ENCODE measurements around the gene ZC2HC1C. TPM values are rescaled to one million over a fixed set of nuclear protein-coding genes. Genes with fewer than 3 reads are reported as not detected.

ZC2HC1C gene
- total RNA-seq, 1 donor from 2014 or later: 10.5 TPM

GRCh38 chr14:75070383-75070782 is 942 bp downstream of the ZC2HC1C start:
- DNase-seq: no peak
- no peaks in the 10 kb centered on the region for H3K27me3 ChIP-seq (ENCODE audit: low read depth)
- H3K4me3 ChIP-seq: peak overlapping the region; percentile 70
- intact Hi-C loops (cut with micrococcal nuclease): no loop called here
- peaks cover 73% of the 10 kb centered on the region for H3K4me1 ChIP-seq
- no peaks in the 10 kb centered on the region for H3K36me3 ChIP-seq
- no peak for TF ChIP-seq CTCF (IDR thresholded peaks at IDR 0.05; ENCODE audit: borderline replicate concordance)
- peak overlapping the region; percentile 96 for H3K27ac ChIP-seq (replicated peaks)
- no peaks in the 10 kb centered on the region for H3K9me3 ChIP-seq (replicated peaks)

GRCh38 chr14:75077794-75078193 is 8.4 kb downstream of the ZC2HC1C start:
- H3K4me1 ChIP-seq: peaks cover 31% of the 10 kb centered on the region
- TF ChIP-seq CTCF (IDR thresholded peaks at IDR 0.05; ENCODE audit: borderline replicate concordance): no peak
- intact Hi-C loops (cut with micrococcal nuclease): no loop called here
- H3K27ac ChIP-seq (replicated peaks): no peak overlapping the region
- no peaks in the 10 kb centered on the region for H3K27me3 ChIP-seq (ENCODE audit: low read depth)
- H3K36me3 ChIP-seq: peaks cover 9% of the 10 kb centered on the region
- no peak overlapping the region for H3K4me3 ChIP-seq
- H3K9me3 ChIP-seq (replicated peaks): no peaks in the 10 kb centered on the region
- no peak for DNase-seq

GRCh38 chr14:75079521-75079920 is 10.1 kb downstream of the ZC2HC1C start:
- Histone ChIP-seq H3K27ac (replicated peaks) (peak overlapping the region; percentile 9), H3K9me3 (replicated peaks) (no peaks in the 10 kb centered on the region), H3K27me3 (ENCODE audit: low read depth) (no peaks in the 10 kb centered on the region), H3K36me3 (peaks cover 23% of the 10 kb centered on the region), H3K4me3 (no peak overlapping the region), H3K4me1 (peaks cover 17% of the 10 kb centered on the region)
- no peak for TF ChIP-seq CTCF (IDR thresholded peaks at IDR 0.05; ENCODE audit: borderline replicate concordance)
- no peak for DNase-seq
- intact Hi-C loops (cut with micrococcal nuclease): no loop called here

- intact Hi-C loops (cut with micrococcal nuclease): loop anchor here (10.0 kb wide), 1 partner anchor 167 kb away; no protein-coding TSS in a partner anchor
- DNase-seq: no peak
- TF ChIP-seq CTCF (IDR thresholded peaks at IDR 0.05; ENCODE audit: borderline replicate concordance): no peak
- no peak overlapping the region for H3K4me3 ChIP-seq
- H3K36me3 ChIP-seq: peaks cover 45% of the 10 kb centered on the region
- H3K9me3 ChIP-seq (replicated peaks): no peaks in the 10 kb centered on the region
- no peaks in the 10 kb centered on the region for H3K27me3 ChIP-seq (ENCODE audit: low read depth)
- H3K4me1 ChIP-seq: peaks cover 17% of the 10 kb centered on the region
- H3K27ac ChIP-seq (replicated peaks): peak overlapping the region; percentile 55
Measured at GRCh38 chr14:75081660-75082229, 12.3 kb downstream of the ZC2HC1C start.

- Histone ChIP-seq H3K4me3 (no peak overlapping the region), H3K36me3 (peaks cover 52% of the 10 kb centered on the region), H3K9me3 (replicated peaks) (no peaks in the 10 kb centered on the region), H3K27ac (replicated peaks) (no peak overlapping the region), H3K27me3 (ENCODE audit: low read depth) (no peaks in the 10 kb centered on the region), H3K4me1 (peaks cover 17% of the 10 kb centered on the region)
- intact Hi-C loops (cut with micrococcal nuclease): loop anchor here (10.0 kb wide), 1 partner anchor 168 kb away; no protein-coding TSS in a partner anchor
- TF ChIP-seq CTCF (IDR thresholded peaks at IDR 0.05; ENCODE audit: borderline replicate concordance): no peak
- DNase-seq: no peak
Measured at GRCh38 chr14:75083271-75083670, 13.8 kb downstream of the ZC2HC1C start.

All from left ventricle myocardium inferior (tissue), 1 donor.